Upper lobe of left lung (tissue), 6 donors: ENCODE data around the gene CD83. TPM values are rescaled to one million over a fixed set of nuclear protein-coding genes. Genes with fewer than 3 reads are reported as not detected.

Experiments
- ATAC-seq, 2 donors: fragments of 200-7000 bp; cut with Tn5 transposase; one replicate each; pipeline ENCODE4 v1.9.1; 2022; ENCODE audit warnings: mild to moderate bottlenecking in 2 of 2, moderate library complexity in 2 of 2; ENCODE audit not compliant: low FRiP score in 2 of 2
- DNase-seq, 2 donors: peaks; one replicate each; pipeline ENCODE4 v3.0.0-alpha.2; 2019 to 2020
- H3K27ac ChIP-seq, 4 donors: fragments of 200-600 bp; sonication (generic); one replicate each; pipeline ENCODE4 v1.5.1; 2016 to 2019
- H3K27me3 ChIP-seq, 4 donors: fragments of 200-600 bp; sonication (generic); one replicate each; pipeline ENCODE4 v1.5.1; 2017 to 2019
- H3K36me3 ChIP-seq, 4 donors: fragments of 200-600 bp; sonication (generic); one replicate each; pipeline ENCODE4 v1.5.1; 2016 to 2019
- H3K4me1 ChIP-seq, 4 donors: fragments of 200-600 bp; sonication (generic); one replicate each; pipeline ENCODE4 v1.5.1; 2018 to 2019
- H3K4me3 ChIP-seq, 4 donors: fragments of 200-600 bp; sonication (generic); one replicate each; pipeline ENCODE4 v1.5.1; 2017 to 2019; ENCODE audit warnings: mild to moderate bottlenecking in 2 of 4, moderate library complexity in 1 of 4
- H3K9me3 ChIP-seq, 4 donors: fragments of 200-600 bp; sonication (generic); one replicate each; pipeline ENCODE4 v1.5.1; 2018 to 2019
- EP300 ChIP-seq, 4 donors: sonication (generic); formaldehyde crosslinking; IDR thresholded peaks; one replicate each; pipeline ENCODE4 v1.5.1; 2017; ENCODE audit warnings: antibody characterized with exemption in 4 of 4, control low read depth in 2 of 4
- POLR2A ChIP-seq, 4 donors: fragments of 450-650 bp; IDR thresholded peaks; one replicate each; pipeline ENCODE4 v1.5.1; 2016 to 2017; ENCODE audit warnings: antibody characterized with exemption in 4 of 4, mild to moderate bottlenecking in 2 of 4
- POLR2AphosphoS5 ChIP-seq, 2 donors: sonication (generic); formaldehyde crosslinking; IDR thresholded peaks; one replicate each; pipeline ENCODE4 v1.5.1; 2017; ENCODE audit warnings: antibody characterized with exemption in 2 of 2
- WGBS, 2 donors: methylation state at CpG; one replicate each; pipeline ENCODE4 v1.1.5; 2017 to 2018; 5-methylcytosine and 5-hydroxymethylcytosine counted together
- total RNA-seq, 6 donors: library from RNA; depleted of rRNA in 4 of 6; stranded (reverse); fragments of >200 nt in 4 of 6; gene quantifications; one replicate each; pipeline versions ENCODE4 v1.1.0 to v1.2.1, GENCODE V29; 2016 to 2021
- TF ChIP-seq, protein P1 (sequence below), 6 experiments: fragments of 450-650 bp in 4 of 6; fragments of 200-600 bp in 2 of 6; sonication (generic) in 2 of 6; IDR thresholded peaks; one replicate each; pipeline ENCODE4 v1.5.1; 2016 to 2019; ENCODE audit warnings: antibody characterized with exemption in 6 of 6
- donor health status: DM: no; HTN: no; CAD: no; lungs with moderate emphysema.
- donor health status: DM: no; HTN: yes; CAD: no; lungs with severe emphysema.

The CD83 gene
- total RNA-seq, 6 donors from 2014 or later: 13.6 to 40.6 (median 21.5) TPM

DNA sequence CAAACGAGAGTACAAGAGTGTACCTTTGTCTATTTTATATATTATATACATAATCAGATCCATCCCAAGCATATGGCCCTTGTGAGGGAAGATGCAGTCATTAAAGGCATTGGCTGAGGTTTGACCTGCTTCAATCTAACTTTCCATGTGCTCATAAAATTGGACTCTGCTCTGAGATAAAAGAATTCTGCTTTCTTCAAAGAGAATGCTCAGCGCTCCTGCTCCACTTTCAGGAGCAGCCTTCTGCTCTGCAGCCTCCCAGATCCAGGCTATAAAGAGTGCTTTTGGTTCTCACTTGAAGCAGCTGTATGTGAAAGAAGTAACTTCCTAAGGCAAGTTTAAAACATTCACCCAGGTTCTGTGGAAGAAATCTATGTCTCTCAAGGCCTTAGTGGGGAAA lies 45.3 kb downstream of the CD83 start:
- 91 to 98% methylated on average over 2 of the region's 2 CpGs for WGBS, 2 donors
- Histone ChIP-seq H3K36me3 (no peaks in the 10 kb centered on the region), H3K27me3 (no peaks in the 10 kb centered on the region), H3K27ac (no peak overlapping the region), H3K4me3 (no peak overlapping the region), H3K4me1 (no peaks in the 10 kb centered on the region), H3K9me3 (peaks cover 0 to 6% (median 0%) of the 10 kb centered on the region in 4 donors)
- TF ChIP-seq POLR2AphosphoS5 (IDR thresholded peaks at IDR 0.05): no peak
- TF ChIP-seq, protein P1, sequence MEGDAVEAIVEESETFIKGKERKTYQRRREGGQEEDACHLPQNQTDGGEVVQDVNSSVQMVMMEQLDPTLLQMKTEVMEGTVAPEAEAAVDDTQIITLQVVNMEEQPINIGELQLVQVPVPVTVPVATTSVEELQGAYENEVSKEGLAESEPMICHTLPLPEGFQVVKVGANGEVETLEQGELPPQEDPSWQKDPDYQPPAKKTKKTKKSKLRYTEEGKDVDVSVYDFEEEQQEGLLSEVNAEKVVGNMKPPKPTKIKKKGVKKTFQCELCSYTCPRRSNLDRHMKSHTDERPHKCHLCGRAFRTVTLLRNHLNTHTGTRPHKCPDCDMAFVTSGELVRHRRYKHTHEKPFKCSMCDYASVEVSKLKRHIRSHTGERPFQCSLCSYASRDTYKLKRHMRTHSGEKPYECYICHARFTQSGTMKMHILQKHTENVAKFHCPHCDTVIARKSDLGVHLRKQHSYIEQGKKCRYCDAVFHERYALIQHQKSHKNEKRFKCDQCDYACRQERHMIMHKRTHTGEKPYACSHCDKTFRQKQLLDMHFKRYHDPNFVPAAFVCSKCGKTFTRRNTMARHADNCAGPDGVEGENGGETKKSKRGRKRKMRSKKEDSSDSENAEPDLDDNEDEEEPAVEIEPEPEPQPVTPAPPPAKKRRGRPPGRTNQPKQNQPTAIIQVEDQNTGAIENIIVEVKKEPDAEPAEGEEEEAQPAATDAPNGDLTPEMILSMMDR (IDR thresholded peaks at IDR 0.05): no peak
- no peak for TF ChIP-seq POLR2A (IDR thresholded peaks at IDR 0.05)
- TF ChIP-seq EP300 (IDR thresholded peaks at IDR 0.05): no peak
- DNase-seq (no peak), ATAC-seq (no peak)

DNA sequence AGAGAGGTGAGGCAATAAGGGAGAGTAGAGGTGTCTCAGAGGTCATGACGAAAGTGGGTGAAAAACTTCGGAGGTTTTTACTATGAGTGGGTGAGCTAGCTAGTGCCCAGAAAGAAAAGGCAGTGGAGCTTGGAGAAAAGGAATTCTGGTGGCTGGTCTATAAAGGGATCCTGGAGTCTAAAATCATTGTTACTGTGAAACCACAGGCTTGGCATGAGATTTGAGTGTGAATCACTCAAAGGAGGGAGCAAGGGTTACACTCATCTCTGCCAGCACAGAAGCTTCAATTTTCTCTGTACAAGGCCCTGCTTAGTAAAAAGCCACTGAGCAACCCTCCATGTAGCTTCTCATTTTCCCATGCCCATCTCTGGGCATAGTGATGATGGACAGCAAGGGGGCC lies 47.5 kb downstream of the CD83 start:
- Histone ChIP-seq H3K36me3 (no peaks in the 10 kb centered on the region), H3K9me3 (peaks cover 8 to 15% (median 10%) of the 10 kb centered on the region in 4 donors)

DNA sequence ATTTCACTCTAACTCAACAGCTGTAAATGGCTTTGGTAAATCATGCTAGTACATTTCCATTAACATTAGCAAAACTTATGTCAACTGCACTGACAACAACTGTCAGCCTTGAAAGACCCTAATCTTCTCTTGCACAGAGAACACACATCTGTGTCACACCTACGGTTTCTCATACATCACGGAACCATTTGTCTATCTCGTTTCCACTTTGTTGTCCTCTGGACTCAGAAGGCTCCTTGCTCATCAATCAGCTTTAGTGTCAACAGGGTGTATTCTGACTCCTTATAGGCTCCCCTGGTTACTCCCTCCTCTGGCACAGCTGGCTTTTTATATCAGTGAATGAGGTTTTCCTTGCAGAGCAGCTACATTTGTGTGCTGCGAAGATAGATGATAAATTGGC lies 49.3 kb downstream of the CD83 start:
- no peak for TF ChIP-seq POLR2A (IDR thresholded peaks at IDR 0.05)
- TF ChIP-seq EP300 (IDR thresholded peaks at IDR 0.05): no peak
- TF ChIP-seq, protein P1 (IDR thresholded peaks at IDR 0.05): no peak
- no peak for TF ChIP-seq POLR2AphosphoS5 (IDR thresholded peaks at IDR 0.05)
- H3K27ac ChIP-seq: no peak overlapping the region
- H3K4me3 ChIP-seq: no peak overlapping the region
- H3K27me3 ChIP-seq: no peaks in the 10 kb centered on the region
- H3K9me3 ChIP-seq: peaks cover 10 to 24% (median 19%) of the 10 kb centered on the region in 4 donors
- ATAC-seq (no peak), DNase-seq (no peak)
- H3K36me3 ChIP-seq: no peaks in the 10 kb centered on the region
- H3K4me1 ChIP-seq: no peaks in the 10 kb centered on the region
- WGBS, 2 donors: 74% methylated on average over 4 of the region's 4 CpGs

More for the DNA sequence above, 47.5 kb downstream of the CD83 start:
- DNase-seq (no peak), ATAC-seq (peak in 1 of 2 donors; percentile 56)
- H3K4me1 ChIP-seq: no peaks in the 10 kb centered on the region
- H3K27me3 ChIP-seq: no peaks in the 10 kb centered on the region
- WGBS, 2 donors: 91 to 95% methylated on average over 2 of the region's 2 CpGs
- H3K4me3 ChIP-seq: no peak overlapping the region
- H3K27ac ChIP-seq: no peak overlapping the region
- TF ChIP-seq POLR2A (IDR thresholded peaks at IDR 0.05) (no peak), POLR2AphosphoS5 (IDR thresholded peaks at IDR 0.05) (no peak), EP300 (IDR thresholded peaks at IDR 0.05) (no peak)
- TF ChIP-seq, protein P1 (IDR thresholded peaks at IDR 0.05): no peak

DNA sequence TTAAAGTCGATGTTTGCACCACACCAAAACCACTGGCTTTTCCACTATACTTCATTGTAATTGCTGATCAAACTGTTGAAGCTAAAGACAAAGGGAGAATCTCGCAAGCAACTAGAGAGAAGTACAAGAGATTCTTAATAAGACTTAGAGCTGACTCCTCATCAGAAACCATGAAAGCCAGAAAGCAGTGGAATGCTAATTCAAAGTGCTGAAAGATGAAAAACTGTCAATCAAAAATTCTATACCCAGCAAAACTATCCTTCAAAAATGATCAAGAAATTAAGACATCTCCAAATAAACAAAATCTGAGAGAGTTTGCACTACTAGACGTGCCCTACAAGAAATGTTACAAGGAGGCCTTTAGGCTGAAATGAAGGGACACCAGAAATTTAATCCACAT lies 52.6 kb downstream of the CD83 start:
- Histone ChIP-seq H3K27me3 (no peaks in the 10 kb centered on the region), H3K4me1 (no peaks in the 10 kb centered on the region), H3K36me3 (no peaks in the 10 kb centered on the region), H3K9me3 (peaks cover 10 to 24% (median 19%) of the 10 kb centered on the region in 4 donors), H3K4me3 (no peak overlapping the region), H3K27ac (no peak overlapping the region)
- no peak for DNase-seq
- WGBS, 2 donors: 82 to 88% methylated on average over 3 of the region's 3 CpGs
- no peak for ATAC-seq
- no peak for TF ChIP-seq POLR2AphosphoS5 (IDR thresholded peaks at IDR 0.05)
- TF ChIP-seq, protein P1 (IDR thresholded peaks at IDR 0.05): no peak
- TF ChIP-seq EP300 (IDR thresholded peaks at IDR 0.05): no peak
- TF ChIP-seq POLR2A (IDR thresholded peaks at IDR 0.05): no peak

DNA sequence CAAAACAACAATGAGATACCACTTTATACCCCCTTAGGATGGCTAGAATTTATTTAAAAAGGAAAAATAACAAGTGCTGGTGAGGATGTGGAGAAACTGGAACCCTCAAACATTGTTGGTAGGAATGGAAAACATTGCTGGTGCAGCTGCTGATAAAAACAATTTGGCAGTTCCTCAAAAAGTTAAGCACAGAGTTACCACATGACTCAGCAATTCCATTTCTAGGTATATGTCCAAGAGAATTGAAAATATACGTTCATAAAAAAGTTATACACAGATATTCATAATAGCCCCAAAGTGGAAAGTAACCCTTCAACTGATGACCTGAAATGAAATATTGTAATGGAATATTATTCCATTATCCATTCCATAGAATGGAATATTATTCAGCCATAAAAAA lies 55.0 kb downstream of the CD83 start:
- 80 to 81% methylated on average over 1 of the region's 1 CpG for WGBS, 2 donors
- H3K27me3 ChIP-seq: no peaks in the 10 kb centered on the region
- H3K4me1 ChIP-seq: no peaks in the 10 kb centered on the region
- no peak overlapping the region for H3K4me3 ChIP-seq
- no peaks in the 10 kb centered on the region for H3K36me3 ChIP-seq
- ATAC-seq: no peak
- no peak for TF ChIP-seq POLR2A (IDR thresholded peaks at IDR 0.05)
- TF ChIP-seq, protein P1 (IDR thresholded peaks at IDR 0.05): no peak
- TF ChIP-seq POLR2AphosphoS5 (IDR thresholded peaks at IDR 0.05): no peak
- no peak for TF ChIP-seq EP300 (IDR thresholded peaks at IDR 0.05)
- peaks cover 10 to 24% (median 19%) of the 10 kb centered on the region in 4 donors for H3K9me3 ChIP-seq
- no peak for DNase-seq
- no peak overlapping the region for H3K27ac ChIP-seq
